ENCODE measurements around the gene SYNM.
"Not testable (repeated sequence)": the region's sequence is repeated elsewhere in the genome, so short reads cannot be mapped to it uniquely, and the experiment has no call there.

SYNM gene, protein sequence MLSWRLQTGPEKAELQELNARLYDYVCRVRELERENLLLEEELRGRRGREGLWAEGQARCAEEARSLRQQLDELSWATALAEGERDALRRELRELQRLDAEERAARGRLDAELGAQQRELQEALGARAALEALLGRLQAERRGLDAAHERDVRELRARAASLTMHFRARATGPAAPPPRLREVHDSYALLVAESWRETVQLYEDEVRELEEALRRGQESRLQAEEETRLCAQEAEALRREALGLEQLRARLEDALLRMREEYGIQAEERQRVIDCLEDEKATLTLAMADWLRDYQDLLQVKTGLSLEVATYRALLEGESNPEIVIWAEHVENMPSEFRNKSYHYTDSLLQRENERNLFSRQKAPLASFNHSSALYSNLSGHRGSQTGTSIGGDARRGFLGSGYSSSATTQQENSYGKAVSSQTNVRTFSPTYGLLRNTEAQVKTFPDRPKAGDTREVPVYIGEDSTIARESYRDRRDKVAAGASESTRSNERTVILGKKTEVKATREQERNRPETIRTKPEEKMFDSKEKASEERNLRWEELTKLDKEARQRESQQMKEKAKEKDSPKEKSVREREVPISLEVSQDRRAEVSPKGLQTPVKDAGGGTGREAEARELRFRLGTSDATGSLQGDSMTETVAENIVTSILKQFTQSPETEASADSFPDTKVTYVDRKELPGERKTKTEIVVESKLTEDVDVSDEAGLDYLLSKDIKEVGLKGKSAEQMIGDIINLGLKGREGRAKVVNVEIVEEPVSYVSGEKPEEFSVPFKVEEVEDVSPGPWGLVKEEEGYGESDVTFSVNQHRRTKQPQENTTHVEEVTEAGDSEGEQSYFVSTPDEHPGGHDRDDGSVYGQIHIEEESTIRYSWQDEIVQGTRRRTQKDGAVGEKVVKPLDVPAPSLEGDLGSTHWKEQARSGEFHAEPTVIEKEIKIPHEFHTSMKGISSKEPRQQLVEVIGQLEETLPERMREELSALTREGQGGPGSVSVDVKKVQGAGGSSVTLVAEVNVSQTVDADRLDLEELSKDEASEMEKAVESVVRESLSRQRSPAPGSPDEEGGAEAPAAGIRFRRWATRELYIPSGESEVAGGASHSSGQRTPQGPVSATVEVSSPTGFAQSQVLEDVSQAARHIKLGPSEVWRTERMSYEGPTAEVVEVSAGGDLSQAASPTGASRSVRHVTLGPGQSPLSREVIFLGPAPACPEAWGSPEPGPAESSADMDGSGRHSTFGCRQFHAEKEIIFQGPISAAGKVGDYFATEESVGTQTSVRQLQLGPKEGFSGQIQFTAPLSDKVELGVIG (N-terminal part only)

DNA sequence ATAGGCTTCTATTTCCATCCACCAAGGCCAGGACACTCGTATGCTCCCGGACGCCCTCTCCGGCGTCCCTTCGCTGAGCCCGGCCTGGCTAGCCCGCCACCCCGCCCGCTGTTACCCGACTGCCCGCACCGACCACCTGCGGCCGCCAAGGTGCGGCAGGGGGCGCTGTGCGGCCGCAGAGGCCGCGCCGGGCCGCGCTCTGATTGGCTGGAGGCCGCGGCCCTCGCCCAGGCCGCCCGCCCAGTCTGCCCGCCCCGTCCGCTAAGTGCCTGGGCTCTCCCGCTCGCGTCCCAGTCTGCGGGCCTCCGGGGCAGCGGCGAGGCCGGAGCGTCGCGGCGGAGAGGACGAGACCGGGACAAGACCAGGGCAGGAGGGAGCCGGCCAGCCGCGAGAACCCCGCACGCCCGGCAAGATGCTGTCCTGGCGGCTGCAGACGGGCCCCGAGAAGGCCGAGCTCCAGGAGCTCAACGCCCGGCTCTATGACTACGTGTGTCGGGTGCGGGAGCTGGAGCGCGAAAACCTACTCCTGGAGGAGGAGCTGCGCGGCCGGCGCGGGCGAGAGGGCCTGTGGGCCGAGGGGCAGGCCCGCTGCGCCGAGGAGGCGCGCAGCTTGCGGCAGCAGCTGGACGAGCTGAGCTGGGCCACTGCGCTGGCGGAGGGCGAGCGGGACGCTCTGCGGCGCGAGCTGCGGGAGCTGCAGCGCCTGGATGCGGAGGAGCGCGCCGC lies at the start of gene SYNM:
Gene SYNM, plus strand, starts transcription at position 293 of the 726 bp plus-strand sequence. Its CDS starts 120 bp downstream, at position 413.
- Histone ChIP-seq H3K27ac (ENCODE audit: low read depth, low read length) (no peak within 1 kb of the TSS), H3K36me3 (ENCODE audit: control insufficient read depth, insufficient read depth, low read length) (no peaks in the 10 kb centered on the region), H3K4me3 (ENCODE audit: low read depth, low read length) (peak within 1 kb of the TSS; percentile 64), H3K9me3 (ENCODE audit: control insufficient read depth, insufficient read depth, low read length) (no peaks in the 10 kb centered on the region), H3K4me1 (ENCODE audit: control insufficient read depth, insufficient read depth, low read length) (no peaks in the 10 kb centered on the region), H3K27me3 (ENCODE audit: control insufficient read depth, insufficient read depth, low read length) (peaks cover 61% of the 10 kb centered on the region), H3K9ac (ENCODE audit: low read depth, low read length) (no peak within 1 kb of the TSS)

DNA sequence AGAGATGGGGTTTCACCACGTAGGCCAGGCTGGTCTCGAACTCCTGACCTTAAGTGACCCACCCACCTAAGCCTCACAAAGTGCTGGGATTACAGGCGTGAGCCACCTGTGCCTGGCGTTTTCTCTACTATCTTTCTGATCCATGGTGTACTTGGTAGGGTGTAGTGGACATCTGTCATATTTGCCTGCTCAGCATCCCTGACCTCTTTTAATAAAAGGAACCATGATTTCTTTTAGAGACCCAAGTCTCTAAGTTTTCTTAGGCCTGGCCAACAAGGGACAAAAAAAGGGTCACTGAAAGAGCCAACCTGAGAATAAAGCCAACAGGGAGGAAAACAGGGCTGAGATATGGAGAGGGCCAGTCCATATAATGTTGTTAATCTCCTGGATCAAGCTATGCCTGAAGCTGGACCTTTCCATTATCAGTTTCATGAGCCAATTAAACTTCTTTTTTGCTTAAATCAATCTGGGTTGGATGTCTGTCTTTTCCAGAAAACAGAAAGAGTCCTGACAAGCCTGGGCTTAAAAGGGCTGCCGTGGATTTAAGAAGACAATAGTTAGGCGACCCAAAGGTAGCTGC lies 49.2 kb upstream of the SYNM start:
- Histone ChIP-seq H3K36me3 (ENCODE audit: control insufficient read depth, insufficient read depth, low read length) (no peaks in the 10 kb centered on the region), H3K27me3 (ENCODE audit: control insufficient read depth, insufficient read depth, low read length) (no peaks in the 10 kb centered on the region), H3K27ac (ENCODE audit: low read depth, low read length) (no peak overlapping the region), H3K9ac (ENCODE audit: low read depth, low read length) (no peak overlapping the region), H3K4me3 (ENCODE audit: low read depth, low read length) (no peak overlapping the region), H3K4me1 (ENCODE audit: control insufficient read depth, insufficient read depth, low read length) (0 out of 2 replicates have a peak, but pooled peaks cover 2% of the 10 kb centered on the region), H3K9me3 (ENCODE audit: control insufficient read depth, insufficient read depth, low read length) (no peaks in the 10 kb centered on the region)

DNA sequence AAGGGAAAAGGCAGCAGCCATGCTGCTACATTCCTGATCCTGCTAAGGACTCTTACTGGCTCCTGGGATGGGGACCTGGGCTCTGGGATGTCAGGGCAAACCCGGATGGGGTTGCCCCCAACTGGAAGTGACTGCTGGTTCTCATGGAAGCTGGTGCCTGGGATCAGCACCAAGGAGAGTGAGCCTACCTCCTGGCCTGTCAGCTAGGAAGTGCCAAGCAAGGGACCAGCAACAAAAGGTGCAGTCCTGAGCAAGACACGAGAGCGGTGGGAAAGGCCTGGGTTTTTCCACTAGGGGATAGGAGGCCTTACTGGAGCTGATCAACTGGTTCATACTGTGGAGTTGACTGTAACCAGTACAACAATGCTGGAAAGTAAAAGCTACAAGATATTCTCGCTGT lies 47.9 kb upstream of the SYNM start:
- no peak overlapping the region for H3K4me3 ChIP-seq (ENCODE audit: low read depth, low read length)
- 0 out of 2 replicates have a peak, but pooled peaks cover 2% of the 10 kb centered on the region for H3K4me1 ChIP-seq (ENCODE audit: control insufficient read depth, insufficient read depth, low read length)
- H3K9ac ChIP-seq (ENCODE audit: low read depth, low read length): no peak overlapping the region
- no peaks in the 10 kb centered on the region for H3K36me3 ChIP-seq (ENCODE audit: control insufficient read depth, insufficient read depth, low read length)
- H3K27ac ChIP-seq (ENCODE audit: low read depth, low read length): no peak overlapping the region
- no peaks in the 10 kb centered on the region for H3K27me3 ChIP-seq (ENCODE audit: control insufficient read depth, insufficient read depth, low read length)
- no peaks in the 10 kb centered on the region for H3K9me3 ChIP-seq (ENCODE audit: control insufficient read depth, insufficient read depth, low read length)

DNA sequence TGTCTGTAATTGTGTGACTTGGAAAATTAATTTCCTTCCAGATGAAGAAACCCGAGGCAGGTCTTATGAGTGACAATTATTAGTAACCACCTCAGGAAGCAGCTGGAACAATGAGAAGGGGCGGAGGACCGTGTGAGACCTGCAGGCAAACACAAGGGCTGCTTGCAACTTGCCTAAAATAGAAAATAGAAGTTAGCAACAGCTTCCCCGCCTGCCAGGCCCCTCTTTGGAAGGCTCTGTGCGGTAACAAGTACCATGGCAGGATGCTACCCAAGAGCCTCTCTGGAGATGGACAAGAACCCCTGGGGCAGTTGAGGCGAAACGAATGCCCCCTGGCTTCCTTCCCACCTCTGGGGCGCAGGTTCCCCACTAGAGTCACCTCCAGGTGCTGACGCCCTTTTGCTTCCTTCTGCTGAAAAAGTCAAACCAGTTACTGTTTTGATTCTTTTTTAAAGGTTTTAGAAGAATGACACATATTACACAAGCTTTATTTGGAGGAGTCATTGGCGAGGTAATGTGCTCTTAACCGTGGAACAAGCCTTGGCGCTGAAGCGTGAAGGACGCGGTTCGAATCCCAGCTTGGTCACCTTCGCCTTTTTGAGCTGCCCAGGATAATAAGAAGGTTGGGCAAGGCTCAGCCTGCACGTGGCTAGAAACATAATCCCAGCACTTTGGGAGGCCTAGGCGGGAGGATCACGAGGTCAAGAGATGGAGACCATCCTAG lies 47.0 kb upstream of the SYNM start:
- H3K27ac ChIP-seq (ENCODE audit: low read depth, low read length): no peak overlapping the region
- H3K27me3 ChIP-seq (ENCODE audit: control insufficient read depth, insufficient read depth, low read length): no peaks in the 10 kb centered on the region
- H3K4me1 ChIP-seq (ENCODE audit: control insufficient read depth, insufficient read depth, low read length): 0 out of 2 replicates have a peak, but pooled peaks cover 2% of the 10 kb centered on the region
- no peaks in the 10 kb centered on the region for H3K9me3 ChIP-seq (ENCODE audit: control insufficient read depth, insufficient read depth, low read length)
- H3K36me3 ChIP-seq (ENCODE audit: control insufficient read depth, insufficient read depth, low read length): no peaks in the 10 kb centered on the region
- H3K4me3 ChIP-seq (ENCODE audit: low read depth, low read length): 0 out of 2 replicates have a peak overlapping the region, but pooled peaks have one; percentile 62
- no peak overlapping the region for H3K9ac ChIP-seq (ENCODE audit: low read depth, low read length)

DNA sequence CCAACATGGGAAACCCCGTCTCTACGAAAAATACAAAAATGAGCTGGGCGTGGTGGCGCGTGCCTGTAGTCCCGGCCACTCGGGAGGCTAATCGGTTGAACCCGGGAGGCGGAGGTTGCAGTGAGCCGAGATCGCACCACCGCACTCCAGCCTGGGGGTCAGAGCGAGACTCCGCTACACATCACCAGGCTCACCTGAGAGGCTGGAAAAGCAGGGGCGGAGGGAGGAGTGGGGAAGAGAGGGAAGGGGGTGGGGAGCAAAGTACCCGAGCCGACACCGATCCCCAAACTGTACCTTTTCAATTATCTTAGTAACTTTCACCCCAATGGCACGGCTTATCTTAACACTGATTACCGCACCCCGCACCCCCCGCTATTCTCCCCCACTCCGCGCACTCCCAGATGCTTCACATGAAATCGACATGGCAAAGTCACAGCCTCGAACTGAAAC lies 46.4 kb upstream of the SYNM start:
- 0 out of 2 replicates have a peak, but pooled peaks cover 2% of the 10 kb centered on the region for H3K4me1 ChIP-seq (ENCODE audit: control insufficient read depth, insufficient read depth, low read length)
- H3K27me3 ChIP-seq (ENCODE audit: control insufficient read depth, insufficient read depth, low read length): no peaks in the 10 kb centered on the region; the same call in 1 of the 2 replicates
- H3K27ac ChIP-seq (ENCODE audit: low read depth, low read length): no peak overlapping the region
- H3K9ac ChIP-seq (ENCODE audit: low read depth, low read length): no peak overlapping the region
- peak overlapping the region; percentile 62 for H3K4me3 ChIP-seq (ENCODE audit: low read depth, low read length)
- H3K36me3 ChIP-seq (ENCODE audit: control insufficient read depth, insufficient read depth, low read length): no peaks in the 10 kb centered on the region
- H3K9me3 ChIP-seq (ENCODE audit: control insufficient read depth, insufficient read depth, low read length): no peaks in the 10 kb centered on the region

DNA sequence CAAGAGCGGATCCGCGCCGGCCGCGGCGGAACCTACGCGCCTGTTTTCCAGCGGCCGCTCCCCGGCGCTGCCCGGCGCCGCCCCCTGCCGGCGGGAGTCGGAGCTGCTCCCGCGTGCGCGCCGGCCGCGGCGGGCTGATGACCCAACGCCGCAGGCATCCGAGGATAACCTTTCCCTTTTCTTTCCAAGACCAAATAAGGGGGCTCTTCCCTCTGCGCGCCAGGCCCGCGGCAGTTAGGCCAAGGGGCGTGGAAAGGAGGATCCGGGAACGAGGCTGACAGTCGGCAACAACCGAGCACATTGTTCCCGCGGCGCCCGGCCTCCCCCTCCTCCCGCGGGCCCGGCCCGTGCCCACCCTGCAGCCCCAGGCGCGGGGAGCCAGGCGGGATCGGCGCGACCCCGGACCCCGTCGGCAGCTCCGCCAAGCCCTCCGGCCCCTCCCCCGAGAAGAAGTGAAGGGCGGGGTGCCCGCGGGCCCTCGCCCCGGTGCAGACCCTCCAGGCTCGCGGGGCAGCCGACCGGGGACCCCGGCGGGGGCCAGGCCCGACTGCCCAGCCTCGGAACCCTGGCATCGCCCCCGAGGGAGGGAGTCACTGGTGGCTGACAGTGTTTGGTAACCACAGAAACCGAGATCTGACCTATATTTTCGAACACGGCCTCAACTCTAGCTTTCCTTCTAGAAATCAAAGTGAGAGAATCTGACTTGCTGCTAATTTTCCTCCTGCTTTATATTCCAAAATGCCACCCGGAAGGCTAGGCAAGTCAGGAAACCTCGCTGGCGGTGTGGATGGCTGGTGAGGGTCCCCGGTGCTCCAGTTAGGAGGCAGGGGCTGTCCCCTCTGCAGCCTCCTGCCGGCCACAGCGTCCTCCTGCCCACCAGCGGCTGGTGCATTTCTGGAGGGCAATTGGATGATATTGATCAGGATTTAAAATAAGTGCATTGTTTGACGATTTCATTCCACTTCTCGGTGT lies 45.6 kb upstream of the SYNM start:
- H3K9ac ChIP-seq (ENCODE audit: low read depth, low read length): peak overlapping the region; percentile 81
- H3K27me3 ChIP-seq (ENCODE audit: control insufficient read depth, insufficient read depth, low read length): no peaks in the 10 kb centered on the region; the same call in 1 of the 2 replicates
- H3K4me1 ChIP-seq (ENCODE audit: control insufficient read depth, insufficient read depth, low read length): 0 out of 2 replicates have a peak, but pooled peaks cover 2% of the 10 kb centered on the region
- H3K27ac ChIP-seq (ENCODE audit: low read depth, low read length): peak overlapping the region; percentile 85
- peak overlapping the region; percentile 72 for H3K4me3 ChIP-seq (ENCODE audit: low read depth, low read length)
- H3K9me3 ChIP-seq (ENCODE audit: control insufficient read depth, insufficient read depth, low read length): no peaks in the 10 kb centered on the region
- no peaks in the 10 kb centered on the region for H3K36me3 ChIP-seq (ENCODE audit: control insufficient read depth, insufficient read depth, low read length)

DNA sequence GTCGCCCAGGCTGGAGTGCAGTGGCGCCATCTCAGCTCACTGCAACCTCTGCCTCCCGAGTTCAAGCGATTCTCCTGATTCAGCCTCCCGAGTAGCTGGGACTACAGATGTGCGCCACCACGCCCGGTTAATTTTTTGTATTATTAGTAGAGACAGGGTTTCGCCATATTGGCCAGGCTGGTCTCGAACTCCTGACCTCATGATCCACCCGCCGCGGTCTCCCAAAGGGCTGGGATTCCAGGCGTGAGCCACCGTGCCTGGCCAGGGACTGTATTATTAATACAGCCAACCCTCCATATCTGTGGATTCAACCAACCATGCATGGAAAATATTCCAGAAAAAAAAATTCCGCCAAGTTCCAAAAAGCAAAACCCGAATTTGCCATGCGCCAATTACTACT lies 44.7 kb upstream of the SYNM start:
- H3K36me3 ChIP-seq (ENCODE audit: control insufficient read depth, insufficient read depth, low read length); H3K27me3 ChIP-seq (ENCODE audit: control insufficient read depth, insufficient read depth, low read length); H3K9ac ChIP-seq (ENCODE audit: low read depth, low read length); H3K4me1 ChIP-seq (ENCODE audit: control insufficient read depth, insufficient read depth, low read length); H3K4me3 ChIP-seq (ENCODE audit: low read depth, low read length); H3K27ac ChIP-seq (ENCODE audit: low read depth, low read length); H3K9me3 ChIP-seq (ENCODE audit: control insufficient read depth, insufficient read depth, low read length): not testable (repeated sequence)

DNA sequence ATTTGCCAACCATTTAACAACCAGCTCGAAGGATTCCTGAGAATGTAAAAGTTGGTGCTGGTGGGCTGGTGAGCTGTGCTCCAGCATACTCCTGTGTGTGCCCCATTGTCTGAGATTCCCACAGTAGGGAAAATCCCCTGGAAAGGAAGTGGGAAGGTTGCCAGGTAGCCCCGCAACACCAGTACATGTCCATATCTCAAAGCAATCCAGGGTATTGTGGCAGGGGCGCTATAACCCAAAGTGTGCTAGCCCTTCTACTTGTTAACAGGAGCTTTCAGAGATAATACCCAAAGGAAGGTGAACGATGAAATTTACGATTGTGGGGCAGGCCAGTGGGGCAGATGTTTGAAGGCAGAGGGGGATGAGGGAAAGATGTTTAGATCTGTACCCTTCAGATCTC lies 42.7 kb upstream of the SYNM start:
- Histone ChIP-seq H3K36me3 (ENCODE audit: control insufficient read depth, insufficient read depth, low read length) (no peaks in the 10 kb centered on the region), H3K9ac (ENCODE audit: low read depth, low read length) (no peak overlapping the region), H3K27me3 (ENCODE audit: control insufficient read depth, insufficient read depth, low read length) (no peaks in the 10 kb centered on the region; the same call in 1 of the 2 replicates), H3K4me3 (ENCODE audit: low read depth, low read length) (no peak overlapping the region), H3K9me3 (ENCODE audit: control insufficient read depth, insufficient read depth, low read length) (no peaks in the 10 kb centered on the region), H3K27ac (ENCODE audit: low read depth, low read length) (no peak overlapping the region), H3K4me1 (ENCODE audit: control insufficient read depth, insufficient read depth, low read length) (0 out of 2 replicates have a peak, but pooled peaks cover 2% of the 10 kb centered on the region)

Measured in HUES48 (cell line).